Ishikawa (cell line): ENCODE results near the gene CD2AP.

Source experiments
- CEBPB ChIP-seq: IDR thresholded peaks from 2 replicates; pipeline ENCODE4 v1.6.1; 2012
- MAX ChIP-seq: IDR thresholded peaks from 2 replicates; pipeline ENCODE4 v1.6.1; 2012
- REST ChIP-seq: IDR thresholded peaks from 2 replicates; pipeline ENCODE4 v1.6.1; 2012; ENCODE audit warnings: low read depth, mild to moderate bottlenecking
- TAF1 ChIP-seq: IDR thresholded peaks from 2 replicates; pipeline ENCODE4 v1.6.1; 2012; ENCODE audit warnings: low read depth, mild to moderate bottlenecking
- TCF12 ChIP-seq: IDR thresholded peaks from 2 replicates; pipeline ENCODE4 v1.6.1; 2012; ENCODE audit warnings: low read depth
- YY1 ChIP-seq: IDR thresholded peaks from 2 replicates; pipeline ENCODE4 v1.6.1; 2012; ENCODE audit warnings: low read depth

GRCh38 chr6:47512872-47513271 is 35.3 kb downstream of the CD2AP start:
- TF ChIP-seq TAF1: no peak
- no peak for TF ChIP-seq YY1
- TF ChIP-seq TCF12: no peak
- no peak for TF ChIP-seq REST
- no peak for TF ChIP-seq MAX
- TF ChIP-seq CEBPB: no peak
